ENCODE data around the gene TOLLIP.
"Not testable (repeated sequence)": the region's sequence is repeated elsewhere in the genome, so short reads cannot be mapped to it uniquely, and the experiment has no call there.

The TOLLIP gene

GRCh38 chr11:1309498-1310317, at the start of gene TOLLIP:
Gene TOLLIP (minus strand): TSS chr11:1309632. CDS start chr11:1309498, 134 bp downstream.
- DNase-seq (ENCODE audit: low read depth), result peak; percentile 94

GRCh38 chr11:1358931-1359330, 49.5 kb upstream of the TOLLIP start:
- DNase-seq (ENCODE audit: low read depth), result not testable (repeated sequence)

- DNase-seq (ENCODE audit: low read depth), result no peak
Observed at GRCh38 chr11:1358286-1358685, 48.9 kb upstream of the TOLLIP start.

GRCh38 chr11:1356478-1356960, 47.1 kb upstream of the TOLLIP start:
- DNase-seq (ENCODE audit: low read depth), result no peak

DNA sequence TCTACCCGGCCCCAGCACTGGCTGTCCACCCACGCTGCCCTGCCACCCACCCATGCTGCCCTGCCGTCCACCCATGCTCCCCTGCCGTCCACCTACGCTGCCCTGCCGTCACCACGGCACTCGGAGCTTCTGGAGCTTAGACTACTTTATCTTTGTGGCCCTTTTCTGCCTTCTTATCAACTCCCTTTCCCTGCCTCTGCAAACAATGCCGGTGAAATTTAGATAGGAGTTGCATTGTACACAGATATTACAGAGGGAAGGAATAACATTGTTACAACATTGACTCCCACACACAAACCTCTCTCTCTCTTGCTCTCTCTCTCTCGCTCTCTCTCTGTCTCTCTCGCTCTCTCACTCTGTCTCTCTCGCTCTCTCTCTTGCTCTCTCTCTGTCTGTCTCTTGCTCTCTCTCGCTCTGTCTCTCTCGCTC, 46.6 kb upstream of the TOLLIP start:
- no peak for DNase-seq (ENCODE audit: low read depth)

- no peak for DNase-seq (ENCODE audit: low read depth)
Observed at GRCh38 chr11:1354125-1354938, 44.9 kb upstream of the TOLLIP start.

DNA sequence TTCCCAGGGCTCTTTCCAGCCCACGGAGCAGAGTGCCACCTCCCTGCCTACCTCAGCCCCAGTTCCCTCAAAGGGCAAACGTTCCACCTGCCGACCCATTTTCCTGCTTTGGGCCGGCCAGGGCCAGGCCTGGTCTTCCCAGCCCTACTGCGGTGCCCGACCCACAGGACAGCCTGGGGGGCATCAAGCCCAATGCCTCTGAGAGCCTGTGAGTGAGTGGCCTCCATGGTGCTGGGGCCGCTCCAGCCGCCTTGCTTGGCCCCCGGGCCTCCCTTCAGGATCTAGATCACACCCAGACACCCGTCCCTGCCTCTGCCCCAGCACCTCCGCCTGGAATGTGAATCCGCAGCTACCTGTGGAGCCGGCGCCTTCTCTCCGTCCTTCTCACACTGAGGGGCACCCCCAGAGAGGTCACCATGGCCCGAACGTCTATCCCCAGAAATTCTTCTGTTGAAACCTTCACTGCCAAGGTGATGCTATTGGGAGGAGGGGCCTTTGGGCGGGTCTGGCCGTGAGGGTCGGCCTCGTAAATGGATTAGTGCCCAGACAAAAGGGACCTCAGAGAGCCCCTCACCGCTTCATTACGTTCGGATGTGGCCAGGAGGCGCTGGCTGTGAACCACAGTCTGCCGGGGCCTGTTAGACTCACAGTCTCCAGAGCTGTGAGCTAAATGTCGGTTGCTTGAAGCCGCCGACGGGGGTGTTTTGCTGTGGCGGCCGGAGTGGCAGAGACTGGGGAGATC, 44.1 kb upstream of the TOLLIP start:
- no peak for DNase-seq (ENCODE audit: low read depth)

- DNase-seq (ENCODE audit: low read depth), result no peak
Observed at GRCh38 chr11:1352696-1353382, 43.4 kb upstream of the TOLLIP start.

- no peak for DNase-seq (ENCODE audit: low read depth)
Observed at GRCh38 chr11:1351278-1351937, 42.0 kb upstream of the TOLLIP start.

GRCh38 chr11:1350086-1350725, 40.8 kb upstream of the TOLLIP start:
- DNase-seq (ENCODE audit: low read depth), result no peak

- DNase-seq (ENCODE audit: low read depth), result no peak
Observed at GRCh38 chr11:1349327-1350041, 40.1 kb upstream of the TOLLIP start.

DNA sequence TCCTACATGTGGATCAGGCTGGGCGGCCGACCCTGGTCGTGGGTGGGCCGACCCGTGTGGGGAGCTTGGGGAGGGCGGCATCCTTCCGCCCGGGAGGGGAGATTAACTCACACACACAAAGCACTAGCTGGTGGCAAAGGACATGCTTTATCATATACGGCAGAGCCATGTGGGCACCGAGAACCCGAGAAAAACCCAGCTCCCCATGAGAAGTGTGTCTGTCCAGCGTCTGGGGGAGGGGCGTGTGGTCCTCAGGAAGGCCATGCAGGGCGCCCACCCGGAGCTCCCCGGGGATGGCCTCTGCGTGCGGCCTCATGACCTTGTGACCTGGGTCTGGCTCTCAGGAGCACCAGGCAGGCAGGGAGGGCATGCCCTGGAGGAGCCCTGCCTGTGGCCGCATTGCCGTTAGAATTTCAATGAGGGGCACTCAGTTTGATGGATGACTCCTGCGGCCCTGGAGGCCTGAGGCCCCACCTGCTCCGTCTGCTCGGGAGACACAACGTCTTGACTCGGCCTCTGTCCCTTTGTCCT, 39.4 kb upstream of the TOLLIP start:
- no peak for DNase-seq (ENCODE audit: low read depth)

- DNase-seq (ENCODE audit: low read depth), result no peak
Observed at GRCh38 chr11:1348146-1348795, 38.8 kb upstream of the TOLLIP start.

DNA sequence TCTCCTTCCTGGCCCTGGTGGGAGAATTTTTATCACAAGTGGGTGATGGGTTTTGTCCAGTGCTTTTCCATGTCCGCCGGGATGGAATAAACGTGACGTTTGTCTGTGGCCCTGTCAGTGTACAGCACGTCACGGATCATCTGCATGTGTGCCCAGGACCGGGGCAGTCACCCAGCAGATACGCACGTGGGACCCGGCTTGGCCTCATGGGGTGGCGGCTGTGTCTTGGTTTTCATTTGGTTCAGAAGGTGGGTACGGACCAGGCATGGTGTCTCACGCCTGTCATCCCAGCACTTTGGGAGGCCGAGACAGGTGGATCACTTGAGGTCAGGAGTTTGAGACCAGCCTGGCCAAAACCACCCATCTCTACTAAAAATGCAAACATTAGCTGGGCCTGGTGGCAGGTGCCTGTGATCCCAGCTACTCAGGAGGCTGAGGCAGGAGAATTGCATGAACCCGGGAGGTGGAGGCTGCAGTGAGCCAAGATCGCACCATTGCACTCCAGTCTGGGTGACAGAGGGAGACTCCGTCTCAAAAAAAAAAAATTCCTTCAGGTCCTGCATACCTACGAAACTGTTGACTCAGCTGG, 38.1 kb upstream of the TOLLIP start:
- DNase-seq (ENCODE audit: low read depth), result not testable (repeated sequence)

- DNase-seq (ENCODE audit: low read depth), result no peak
Observed at GRCh38 chr11:1346669-1347390, 37.4 kb upstream of the TOLLIP start.

DNA sequence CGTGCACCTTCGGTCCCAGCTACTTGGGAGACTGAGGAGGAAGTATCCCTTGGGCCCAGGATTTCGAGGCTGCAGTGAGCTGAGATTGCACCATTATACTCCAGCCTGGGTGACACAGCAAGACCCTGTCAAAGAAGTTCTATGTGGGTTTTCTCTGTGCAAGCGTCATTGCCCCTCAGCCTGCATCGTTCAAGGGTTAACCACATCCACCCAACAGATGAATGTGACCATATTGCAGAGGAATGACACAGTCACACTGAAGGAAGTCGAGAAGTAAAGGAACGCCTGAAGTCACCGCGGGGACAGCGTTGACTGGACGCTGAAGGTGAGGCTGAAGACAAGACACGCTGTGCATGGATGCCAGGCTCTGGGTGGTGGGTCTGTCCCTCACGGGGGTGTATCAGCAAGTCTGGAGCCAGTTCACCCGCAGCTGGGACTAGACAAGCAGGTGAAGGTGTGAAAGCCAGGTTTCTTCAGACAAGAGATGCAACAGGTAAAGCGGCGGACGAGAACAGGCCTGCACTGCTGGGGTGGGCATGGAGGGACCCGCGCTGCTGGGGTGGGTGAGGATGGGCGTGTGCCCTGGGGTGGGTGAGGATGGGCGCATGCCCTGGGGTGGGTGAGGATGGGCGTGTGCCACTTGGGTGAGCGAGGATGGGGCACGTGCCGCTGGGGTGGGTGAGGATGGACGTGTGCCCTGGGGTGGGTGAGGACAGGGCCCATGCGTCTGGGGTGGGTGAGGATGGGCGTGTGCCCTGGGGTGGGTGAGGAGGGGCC, 36.5 kb upstream of the TOLLIP start:
- DNase-seq (ENCODE audit: low read depth), result no peak

DNA sequence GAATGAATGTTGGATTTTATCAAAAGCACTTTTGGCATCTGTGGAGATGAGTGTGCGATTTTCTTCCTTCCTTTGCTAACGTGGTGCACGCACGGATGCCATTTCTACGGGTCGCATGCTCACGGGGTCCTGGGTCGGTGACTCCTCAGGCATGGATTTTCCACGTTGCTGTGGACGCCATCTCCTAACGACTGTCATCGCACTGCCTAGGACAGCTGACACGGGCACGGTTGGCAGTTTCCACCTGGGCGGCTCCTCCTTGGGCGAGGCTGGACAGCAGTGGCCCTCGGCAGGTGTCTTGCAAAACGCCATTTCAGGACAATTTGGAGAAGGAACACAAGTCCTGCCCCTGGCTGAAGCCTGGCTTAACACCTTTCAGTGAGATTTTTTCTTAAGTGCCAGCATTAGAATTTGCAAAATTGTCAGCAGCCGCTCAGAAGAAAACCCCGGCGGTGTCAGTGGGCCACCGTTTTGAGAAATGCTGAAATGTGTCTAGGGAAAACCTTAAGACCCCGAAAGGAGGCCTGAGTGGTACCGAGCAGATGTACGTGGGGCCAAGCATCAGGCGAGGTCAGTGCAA, 34.7 kb upstream of the TOLLIP start:
- no peak for DNase-seq (ENCODE audit: low read depth)
